AG10803 (cell line): ENCODE results near the gene CHN2.
"Not testable (repeated sequence)": the region's sequence is repeated elsewhere in the genome, so short reads cannot be mapped to it uniquely, and the experiment has no call there.

ENCODE experiments used
- DNase-seq: peaks from one replicate; pipeline ENCODE4 v3.0.0; 2010; ENCODE audit warnings: low read depth
- H3K4me3 ChIP-seq: 2 replicates; pipeline ENCODE4 v1.5.1; 2011; ENCODE audit warnings: mild to moderate bottlenecking, low read length, control low read depth
- TF ChIP-seq, protein P1 (sequence below): conservative IDR thresholded peaks from 2 replicates; pipeline ENCODE4 v1.5.1; 2011; ENCODE audit warnings: mild to moderate bottlenecking, low read length, control low read depth, inconsistent platforms

The CHN2 gene

DNA sequence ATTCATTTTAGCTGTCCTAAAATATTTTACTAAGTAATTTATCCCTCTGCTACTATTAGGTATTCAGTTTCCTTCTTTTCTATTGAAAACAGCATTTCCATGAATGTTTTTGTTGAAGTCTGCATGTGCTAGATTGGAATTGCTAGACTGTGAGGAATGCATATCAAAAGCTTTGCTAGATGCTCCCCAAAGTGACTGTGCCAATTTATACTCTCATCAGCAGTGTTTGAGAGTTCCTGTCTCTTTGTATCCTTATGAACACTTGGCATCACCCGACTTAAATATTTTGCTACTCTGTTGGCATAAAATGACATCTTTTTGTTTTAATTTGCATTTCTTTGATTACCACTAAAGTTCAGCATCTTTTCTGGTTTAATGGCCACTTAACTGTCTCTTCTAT is 324.0 kb downstream of the CHN2 start:
- H3K4me3 ChIP-seq = no peak overlapping the region
- peak; percentile 20 for DNase-seq
- TF ChIP-seq, protein P1, sequence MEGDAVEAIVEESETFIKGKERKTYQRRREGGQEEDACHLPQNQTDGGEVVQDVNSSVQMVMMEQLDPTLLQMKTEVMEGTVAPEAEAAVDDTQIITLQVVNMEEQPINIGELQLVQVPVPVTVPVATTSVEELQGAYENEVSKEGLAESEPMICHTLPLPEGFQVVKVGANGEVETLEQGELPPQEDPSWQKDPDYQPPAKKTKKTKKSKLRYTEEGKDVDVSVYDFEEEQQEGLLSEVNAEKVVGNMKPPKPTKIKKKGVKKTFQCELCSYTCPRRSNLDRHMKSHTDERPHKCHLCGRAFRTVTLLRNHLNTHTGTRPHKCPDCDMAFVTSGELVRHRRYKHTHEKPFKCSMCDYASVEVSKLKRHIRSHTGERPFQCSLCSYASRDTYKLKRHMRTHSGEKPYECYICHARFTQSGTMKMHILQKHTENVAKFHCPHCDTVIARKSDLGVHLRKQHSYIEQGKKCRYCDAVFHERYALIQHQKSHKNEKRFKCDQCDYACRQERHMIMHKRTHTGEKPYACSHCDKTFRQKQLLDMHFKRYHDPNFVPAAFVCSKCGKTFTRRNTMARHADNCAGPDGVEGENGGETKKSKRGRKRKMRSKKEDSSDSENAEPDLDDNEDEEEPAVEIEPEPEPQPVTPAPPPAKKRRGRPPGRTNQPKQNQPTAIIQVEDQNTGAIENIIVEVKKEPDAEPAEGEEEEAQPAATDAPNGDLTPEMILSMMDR = no peak

DNA sequence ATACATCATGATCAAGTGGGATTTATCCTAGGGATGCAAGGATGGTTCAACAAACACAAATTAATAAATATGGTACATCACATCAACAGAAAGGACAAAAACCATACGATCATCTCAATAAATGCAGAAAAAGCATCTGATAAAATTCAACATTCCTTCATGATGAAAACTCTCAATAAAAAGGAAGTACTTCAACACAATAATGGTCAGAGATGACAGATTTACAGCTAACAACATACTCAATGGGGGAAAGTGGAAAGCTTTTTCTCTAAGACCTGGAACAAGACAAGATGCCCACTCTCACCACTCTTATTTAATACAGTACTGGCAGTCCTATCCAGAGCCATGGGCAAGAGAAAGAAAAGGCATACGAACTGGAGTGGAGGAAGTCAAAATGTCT is 329.2 kb downstream of the CHN2 start:
- TF ChIP-seq, protein P1 = no peak
- no peak for DNase-seq
- H3K4me3 ChIP-seq = no peak overlapping the region

DNA sequence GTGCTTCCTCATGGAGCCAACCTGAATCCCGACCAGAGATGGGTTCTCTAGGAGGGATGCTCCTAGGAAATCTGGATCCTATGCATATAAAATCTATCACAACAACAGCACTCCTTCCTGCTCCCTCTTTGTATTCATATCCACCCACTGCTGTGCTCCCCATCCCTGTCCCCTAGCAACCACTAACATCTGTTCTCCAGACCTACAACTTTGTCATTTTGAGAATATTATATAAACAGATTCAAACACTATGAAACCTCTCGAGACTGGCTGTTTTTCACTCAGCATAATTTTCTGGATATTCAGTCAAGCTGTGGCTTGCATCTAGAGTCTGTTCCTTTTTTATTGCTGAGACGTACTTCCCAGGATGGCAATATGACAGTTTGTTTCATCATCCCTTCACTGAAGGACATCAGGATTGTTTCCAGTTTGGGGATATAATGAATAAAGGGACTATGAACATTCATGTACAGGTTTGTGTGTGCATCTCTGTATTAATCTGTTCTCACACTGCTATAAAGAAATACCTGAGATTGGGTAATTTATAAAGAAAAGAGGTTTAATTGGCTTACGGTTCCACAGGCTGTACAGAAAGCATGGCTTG is 333.0 kb downstream of the CHN2 start:
- DNase-seq = peak; percentile 8

DNA sequence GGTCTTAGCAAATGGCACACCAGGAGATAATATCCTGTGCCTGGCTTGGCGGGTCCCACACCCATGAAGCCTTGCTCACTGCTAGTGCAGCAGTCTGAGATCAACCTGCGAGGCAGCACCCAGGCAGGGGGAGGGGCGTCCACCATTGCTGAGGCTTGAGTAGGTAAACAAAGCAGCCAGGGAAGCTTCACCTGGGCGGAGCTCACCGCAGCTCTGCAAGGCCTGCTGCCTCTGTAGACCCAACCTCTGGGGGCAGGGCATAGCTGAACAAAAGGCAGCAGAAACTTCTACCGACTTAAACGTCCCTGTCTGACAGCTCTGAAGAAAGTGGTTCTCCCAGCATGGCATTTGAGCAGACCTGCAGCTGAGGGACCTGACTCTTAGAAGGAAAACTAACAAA is 334.0 kb downstream of the CHN2 start:
- not testable (repeated sequence) for H3K4me3 ChIP-seq, DNase-seq

More for the DNA sequence above, 333.0 kb downstream of the CHN2 start:
- H3K4me3 ChIP-seq = no peak overlapping the region
- TF ChIP-seq, protein P1 = no peak
